SU-DHL-6 (cell line): ENCODE results near the gene NBEA.
"Not testable (repeated sequence)": the region's sequence is repeated elsewhere in the genome, so short reads cannot be mapped to it uniquely, and the experiment has no call there.

Experiments
- H2AFZ ChIP-seq: fragments of 200-600 bp; sonication (generic); 2 replicates; pipeline ENCODE4 v1.6.1; 2014; ENCODE audit warnings: low read depth, mild to moderate bottlenecking, moderate library complexity, mixed read lengths, antibody characterized with exemption, low read length; ENCODE audit not compliant: severe bottlenecking
- H3F3A ChIP-seq: fragments of 200-600 bp; shearing (Covaris generic); 2 replicates; pipeline ENCODE4 v1.6.0; 2016; ENCODE audit warnings: antibody characterized with exemption, mild to moderate bottlenecking; ENCODE audit not compliant: insufficient read depth
- H3K27ac ChIP-seq: fragments of 200-600 bp; sonication (generic); 2 replicates; pipeline ENCODE4 v1.5.1; 2016; ENCODE audit warnings: low read depth, mild to moderate bottlenecking, low read length, moderate library complexity, mixed read lengths
- H3K27me3 ChIP-seq: fragments of 200-600 bp; sonication (generic), shearing (Covaris generic); 2 replicates; pipeline ENCODE4 v1.6.0; 2014; ENCODE audit warnings: mild to moderate bottlenecking, low read length
- H3K36me3 ChIP-seq: fragments of 200-600 bp; sonication (generic); 2 replicates; pipeline ENCODE4 v1.6.1; 2014; ENCODE audit warnings: mild to moderate bottlenecking, low read length, mixed read lengths
- H3K4me2 ChIP-seq: fragments of 300-600, 200-600 bp; shearing (Covaris generic), sonication (generic); 2 replicates; pipeline ENCODE4 v1.6.0; 2014; ENCODE audit warnings: low read length, low read depth, mild to moderate bottlenecking; ENCODE audit not compliant: poor library complexity, severe bottlenecking
- H3K4me3 ChIP-seq: fragments of 200-600 bp; sonication (generic); 2 replicates; pipeline ENCODE4 v1.5.1; 2014; ENCODE audit warnings: antibody characterized with exemption, low read length, mild to moderate bottlenecking, mixed read lengths; ENCODE audit not compliant: insufficient read depth, poor library complexity, severe bottlenecking
- H3K79me2 ChIP-seq: fragments of 200-600 bp; sonication (generic); 2 replicates; pipeline ENCODE4 v1.6.1; 2014; ENCODE audit warnings: mild to moderate bottlenecking, low read length, moderate library complexity; ENCODE audit not compliant: insufficient read depth
- H3K9ac ChIP-seq: fragments of 200-600 bp; sonication (generic); 2 replicates; pipeline ENCODE4 v1.7.0; 2014; ENCODE audit warnings: mild to moderate bottlenecking, low read length
- H3K9me2 ChIP-seq: fragments of 200-600 bp; sonication (generic); replicated peaks from 2 replicates; pipeline ENCODE4 v1.6.1; 2014; ENCODE audit warnings: low read length; ENCODE audit not compliant: insufficient read depth
- H3K9me3 ChIP-seq: fragments of 200-600 bp; sonication (generic); 2 replicates; pipeline ENCODE4 v1.6.1; 2014; ENCODE audit warnings: low read length, mixed read lengths; ENCODE audit not compliant: insufficient read depth
- H4K20me1 ChIP-seq: fragments of 200-600 bp; sonication (generic); 2 replicates; pipeline ENCODE4 v1.6.1; 2014; ENCODE audit warnings: low read depth, mild to moderate bottlenecking, antibody characterized with exemption, low read length, moderate library complexity, mixed read lengths
- EZH2phosphoT487 ChIP-seq: fragments of 200-600 bp; sonication (generic), shearing (Covaris generic); conservative IDR thresholded peaks from 2 replicates; pipeline ENCODE4 v1.6.1; 2018; ENCODE audit warnings: mild to moderate bottlenecking, antibody characterized with exemption, low read length, moderate library complexity, mixed read lengths
- TF ChIP-seq, protein P1 (sequence below): fragments of 200-600 bp; sonication (generic); IDR thresholded peaks from one replicate; pipeline ENCODE4 v1.5.1; 2017; ENCODE audit warnings: antibody characterized with exemption, mild to moderate bottlenecking, low read length, moderate library complexity; ENCODE audit not compliant: insufficient read depth, poor library complexity, severe bottlenecking

NBEA gene

GRCh38 chr13:35093356-35093755, 151.3 kb downstream of the NBEA start:
- TF ChIP-seq EZH2phosphoT487, result no peak
- TF ChIP-seq, protein P1, sequence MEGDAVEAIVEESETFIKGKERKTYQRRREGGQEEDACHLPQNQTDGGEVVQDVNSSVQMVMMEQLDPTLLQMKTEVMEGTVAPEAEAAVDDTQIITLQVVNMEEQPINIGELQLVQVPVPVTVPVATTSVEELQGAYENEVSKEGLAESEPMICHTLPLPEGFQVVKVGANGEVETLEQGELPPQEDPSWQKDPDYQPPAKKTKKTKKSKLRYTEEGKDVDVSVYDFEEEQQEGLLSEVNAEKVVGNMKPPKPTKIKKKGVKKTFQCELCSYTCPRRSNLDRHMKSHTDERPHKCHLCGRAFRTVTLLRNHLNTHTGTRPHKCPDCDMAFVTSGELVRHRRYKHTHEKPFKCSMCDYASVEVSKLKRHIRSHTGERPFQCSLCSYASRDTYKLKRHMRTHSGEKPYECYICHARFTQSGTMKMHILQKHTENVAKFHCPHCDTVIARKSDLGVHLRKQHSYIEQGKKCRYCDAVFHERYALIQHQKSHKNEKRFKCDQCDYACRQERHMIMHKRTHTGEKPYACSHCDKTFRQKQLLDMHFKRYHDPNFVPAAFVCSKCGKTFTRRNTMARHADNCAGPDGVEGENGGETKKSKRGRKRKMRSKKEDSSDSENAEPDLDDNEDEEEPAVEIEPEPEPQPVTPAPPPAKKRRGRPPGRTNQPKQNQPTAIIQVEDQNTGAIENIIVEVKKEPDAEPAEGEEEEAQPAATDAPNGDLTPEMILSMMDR, result no peak

GRCh38 chr13:35106771-35107170, 164.7 kb downstream of the NBEA start:
- not testable (repeated sequence) for H3F3A ChIP-seq, H3K4me3 ChIP-seq, H4K20me1 ChIP-seq, H3K36me3 ChIP-seq, H3K9me2 ChIP-seq, H3K27ac ChIP-seq, H3K79me2 ChIP-seq, H2AFZ ChIP-seq, H3K27me3 ChIP-seq, H3K4me2 ChIP-seq, H3K9ac ChIP-seq, H3K9me3 ChIP-seq

More at GRCh38 chr13:35093356-35093755, 151.3 kb downstream of the NBEA start:
- no peaks in the 10 kb centered on the region for H3K36me3 ChIP-seq
- H3K27ac ChIP-seq, result no peak overlapping the region
- H4K20me1 ChIP-seq, result no peaks in the 10 kb centered on the region
- no peaks in the 10 kb centered on the region for H3K9me2 ChIP-seq
- no peaks in the 10 kb centered on the region for H3F3A ChIP-seq
- H3K4me2 ChIP-seq, result no peak overlapping the region
- no peaks in the 10 kb centered on the region for H3K9me3 ChIP-seq
- H3K79me2 ChIP-seq, result no peaks in the 10 kb centered on the region
- H3K9ac ChIP-seq, result no peak overlapping the region
- H2AFZ ChIP-seq, result no peak overlapping the region
- H3K4me3 ChIP-seq, result no peak overlapping the region
- no peaks in the 10 kb centered on the region for H3K27me3 ChIP-seq

DNA sequence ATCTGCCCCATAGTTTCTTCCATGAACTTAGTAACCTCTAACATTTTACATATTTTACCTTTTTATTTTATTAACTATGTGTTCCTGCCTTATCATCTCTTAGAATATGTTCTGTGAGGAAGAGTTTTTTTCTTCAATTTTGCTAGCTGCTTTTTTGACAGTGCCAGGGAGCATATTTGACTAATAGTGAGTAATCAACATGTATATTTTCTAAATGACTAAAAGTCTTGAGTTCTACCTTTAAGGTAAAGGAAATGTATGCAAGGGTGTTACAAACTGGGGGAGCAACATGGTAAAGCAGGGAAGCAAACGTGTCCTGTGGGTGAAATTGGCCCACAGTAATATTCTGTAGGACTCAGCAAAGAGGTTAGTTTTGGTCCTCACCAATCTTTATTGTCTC, 165.5 kb downstream of the NBEA start:
- Histone ChIP-seq H4K20me1 (no peaks in the 10 kb centered on the region), H3K4me3 (no peak overlapping the region), H3F3A (no peaks in the 10 kb centered on the region), H3K4me2 (no peak overlapping the region), H3K27me3 (no peaks in the 10 kb centered on the region), H3K9me3 (no peaks in the 10 kb centered on the region), H3K9ac (no peak overlapping the region), H3K79me2 (no peaks in the 10 kb centered on the region), H3K27ac (no peak overlapping the region), H2AFZ (no peak overlapping the region), H3K36me3 (no peaks in the 10 kb centered on the region), H3K9me2 (no peaks in the 10 kb centered on the region)
- no peak for TF ChIP-seq EZH2phosphoT487
- TF ChIP-seq, protein P1, result no peak

DNA sequence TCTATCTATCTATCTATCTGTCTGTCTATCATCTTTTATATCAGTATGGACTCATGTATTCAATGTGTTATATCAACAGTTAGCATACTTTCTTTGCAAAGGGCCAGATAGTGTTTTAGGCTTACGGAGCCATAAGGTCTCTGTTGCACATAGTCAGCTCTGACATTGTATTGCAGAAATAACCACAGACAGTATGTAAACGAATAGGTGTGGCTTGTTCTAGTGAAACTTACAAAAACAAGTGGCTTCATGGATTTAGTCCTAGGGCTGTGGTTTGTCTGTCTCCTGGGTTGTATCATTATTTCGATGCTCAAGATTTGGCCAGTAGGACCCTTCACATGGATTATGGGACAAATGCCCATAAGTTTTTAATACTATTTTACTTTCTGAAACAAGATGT, 171.5 kb downstream of the NBEA start:
- H3K9me2 ChIP-seq, H3K9ac ChIP-seq, H3K4me2 ChIP-seq, H3K79me2 ChIP-seq, H3K27ac ChIP-seq, H3K36me3 ChIP-seq, H3K4me3 ChIP-seq, H2AFZ ChIP-seq, H3K27me3 ChIP-seq, H3F3A ChIP-seq, H3K9me3 ChIP-seq, H4K20me1 ChIP-seq: not testable (repeated sequence)
